Right renal pelvis (tissue), 4 donors: ENCODE data around the gene CFAP99. TPM values are rescaled to one million over a fixed set of nuclear protein-coding genes. Genes with fewer than 3 reads are reported as not detected.

Experiments used
- DNase-seq, 4 donors: peaks; one replicate each; pipeline ENCODE4 v3.0.0-alpha.2; 2013; ENCODE audit warnings: low read depth in 4 of 4, low spot score in 3 of 4, missing footprints in 1 of 4
- polyA plus RNA-seq, 4 donors: library from polyadenylated mRNA; unstranded; fragments of 120-200 nt; gene quantifications; one replicate each; pipeline ENCODE4 v1.2.1, GENCODE V29; 2013; ENCODE audit not compliant: insufficient read length in 4 of 4

The CFAP99 gene
- polyA plus RNA-seq, 4 donors: 0.50 to 0.76 (median 0.63) TPM

DNA sequence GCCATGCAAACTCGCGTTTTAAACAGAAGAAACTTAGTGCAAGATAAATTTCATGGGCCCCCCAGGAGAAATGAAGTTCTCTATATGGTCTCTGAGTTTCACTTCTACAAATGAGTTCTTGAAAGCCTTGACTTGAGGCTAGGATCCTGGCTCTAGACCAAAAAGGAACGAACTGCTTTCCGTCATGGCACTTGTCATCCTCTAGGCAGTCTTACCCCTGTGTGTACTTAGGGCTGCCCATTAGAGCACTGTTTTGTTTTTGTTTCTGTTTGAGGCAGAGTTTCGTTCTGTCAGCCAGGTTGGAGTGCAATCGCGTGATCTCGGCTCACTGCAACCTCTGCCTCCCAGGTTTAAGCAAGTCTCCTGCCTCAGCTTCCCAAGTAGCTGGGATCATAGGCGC lies 79.2 kb downstream of the CFAP99 start:
- no peak for DNase-seq

GRCh38 chr4:2500547-2500946 lies 81.8 kb downstream of the CFAP99 start:
- no peak for DNase-seq

DNA sequence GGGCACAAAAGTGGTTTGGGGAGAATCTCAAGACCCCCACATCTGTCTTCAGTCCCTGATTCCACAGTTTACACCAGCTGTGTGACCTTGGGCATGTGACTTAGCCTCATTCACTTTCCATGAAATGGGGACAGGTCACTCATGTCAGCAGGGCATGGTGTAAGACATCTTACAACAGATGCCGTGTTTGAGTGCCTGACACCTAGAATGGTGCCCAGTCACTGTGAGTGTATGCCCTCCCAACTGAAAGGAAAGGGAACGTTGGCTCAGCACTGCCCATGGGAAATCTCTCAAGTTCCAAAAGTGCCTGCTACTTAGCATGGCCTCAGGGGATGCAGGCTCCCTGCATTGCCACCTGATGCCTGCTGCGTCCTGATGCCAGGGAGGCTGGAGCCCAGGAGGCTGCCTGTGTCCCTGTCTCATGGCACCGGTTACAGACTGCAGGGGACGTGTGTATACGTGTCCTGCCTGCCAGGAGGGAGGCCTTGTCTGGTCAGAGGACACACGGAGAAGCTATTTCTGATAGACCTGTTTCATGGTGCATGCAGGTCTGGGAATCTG lies 82.4 kb downstream of the CFAP99 start:
- DNase-seq: no peak

DNA sequence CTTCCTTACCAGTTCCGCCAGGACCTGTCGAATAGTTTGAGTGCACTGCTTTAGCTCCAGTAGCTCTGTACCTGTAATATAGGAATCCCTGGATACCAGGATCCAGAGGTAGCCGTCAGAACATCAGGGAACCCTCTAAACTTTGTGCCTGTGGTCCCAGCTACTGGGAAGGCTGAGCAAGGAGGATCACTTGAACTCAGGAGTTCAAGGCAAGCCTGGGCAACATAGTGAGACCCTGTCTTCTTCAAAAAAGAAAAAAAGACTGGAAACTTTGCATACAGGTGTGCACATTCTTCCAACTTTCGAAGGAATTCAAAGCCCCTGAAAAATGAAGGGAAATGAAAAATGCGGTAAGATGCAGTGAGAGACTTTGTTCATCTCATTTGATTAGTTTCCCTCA lies 85.1 kb downstream of the CFAP99 start:
- DNase-seq: no peak

DNA sequence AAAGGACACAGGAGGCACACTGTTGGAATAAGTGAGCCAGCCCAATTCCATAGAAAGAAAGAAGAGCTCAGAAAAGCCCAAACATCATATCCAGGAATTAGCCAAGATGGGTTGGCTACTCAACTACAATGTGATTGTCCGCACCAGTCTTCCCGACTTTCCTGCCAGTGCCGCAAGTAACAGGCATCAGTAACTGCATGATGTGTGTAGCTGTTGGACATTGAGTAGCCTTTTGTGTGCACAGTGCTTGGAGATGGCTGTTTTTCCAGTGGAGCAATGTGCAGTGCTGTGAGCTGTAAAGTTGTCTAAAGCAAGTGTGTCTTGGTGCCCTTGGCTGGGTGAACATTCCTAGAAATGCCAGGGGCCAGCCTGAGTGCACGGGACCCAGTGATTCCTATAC lies 88.5 kb downstream of the CFAP99 start:
- DNase-seq: no peak

DNA sequence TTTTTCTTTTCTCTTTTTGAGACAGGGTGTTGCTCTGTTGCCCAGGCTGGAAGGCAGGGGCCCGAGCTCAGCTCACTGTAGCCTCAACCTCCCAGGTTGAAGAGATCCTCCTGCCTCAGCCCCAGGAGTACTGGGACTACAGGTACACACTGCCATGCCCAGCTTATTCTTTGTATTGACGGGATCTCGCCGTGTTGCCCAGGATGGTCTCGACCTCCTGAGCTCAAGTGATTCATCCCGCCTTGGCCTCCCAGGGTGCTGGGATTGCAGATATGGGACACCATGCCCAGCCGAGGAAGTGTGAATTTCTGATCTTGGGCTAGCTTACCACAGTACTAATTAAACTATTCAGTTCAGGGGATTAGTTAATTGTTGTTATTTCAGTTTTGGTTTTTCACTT lies 89.1 kb downstream of the CFAP99 start:
- DNase-seq: no peak

DNA sequence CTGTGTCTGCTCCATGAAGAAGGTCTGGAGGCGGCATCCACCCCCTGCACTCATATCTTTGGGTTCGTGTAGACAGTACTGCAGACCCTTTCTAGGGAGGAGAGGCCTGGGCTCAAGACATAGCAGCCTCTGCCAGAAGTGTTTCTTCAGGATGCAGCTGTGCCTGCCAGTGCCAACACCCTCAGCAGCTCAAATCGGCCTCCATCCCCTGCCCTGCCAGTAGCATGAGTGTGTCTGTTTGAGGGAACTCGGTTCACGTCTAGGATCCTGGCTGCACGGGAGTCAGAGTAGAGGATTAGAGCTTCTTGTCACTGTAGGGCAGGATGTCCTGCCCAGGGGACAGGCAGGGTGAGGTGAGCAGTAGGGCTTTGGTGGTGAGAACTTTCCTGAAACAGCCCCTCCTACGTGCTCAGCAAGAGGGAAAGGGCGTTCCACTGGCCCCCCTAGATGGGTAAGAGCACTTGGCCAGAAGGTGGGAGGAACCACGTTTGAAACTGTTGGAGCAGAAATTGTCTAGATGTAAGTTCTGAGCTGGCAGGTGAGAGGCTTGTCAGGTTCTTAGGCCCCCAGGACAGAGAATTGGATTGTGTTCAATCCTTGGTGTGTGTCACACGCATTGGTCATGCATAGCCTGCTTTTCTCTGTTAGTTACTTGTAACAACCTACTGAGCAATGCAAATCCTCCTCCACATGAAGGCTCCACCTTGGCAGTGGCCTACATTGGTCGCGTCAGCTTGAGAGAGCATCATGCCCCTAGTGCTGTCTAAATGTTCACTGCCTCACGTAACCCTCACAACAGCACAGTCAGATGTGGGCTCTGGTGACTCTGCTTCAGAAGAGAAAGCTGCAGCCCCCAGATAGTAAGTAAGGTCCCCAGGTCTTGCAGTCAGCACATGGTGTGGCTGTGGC lies 91.8 kb downstream of the CFAP99 start:
- DNase-seq: no peak

DNA sequence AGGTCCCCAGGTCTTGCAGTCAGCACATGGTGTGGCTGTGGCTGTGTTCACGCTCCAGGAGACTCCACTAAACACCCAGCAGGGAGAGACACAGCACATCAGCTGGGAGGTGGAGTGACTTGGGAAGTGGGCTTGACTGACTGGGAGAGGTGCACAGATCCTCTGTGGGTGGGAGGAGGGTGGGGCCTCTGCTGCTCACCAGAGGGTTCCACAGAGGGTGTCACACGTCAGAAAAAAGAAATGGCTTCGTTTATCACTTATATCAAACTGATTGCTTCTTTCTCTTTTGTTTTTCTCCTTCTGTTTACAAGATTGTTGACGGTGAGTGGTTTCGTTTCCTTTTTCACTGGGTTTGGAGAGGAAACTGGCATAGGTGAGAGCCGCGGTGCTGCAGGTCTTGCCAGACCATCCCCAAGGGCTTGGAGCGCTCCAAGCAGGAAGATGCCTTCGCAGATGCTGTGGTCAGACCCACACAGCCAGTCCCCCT lies 92.9 kb downstream of the CFAP99 start:
- DNase-seq: no peak

Other genes with a start within 250 kb of the CFAP99 start
- gene HAUS3, start 176.8 kb upstream of the CFAP99 start, polyA plus RNA-seq: 10 to 100 TPM; 18.7 to 23.1 (median 22.4) TPM
- gene POLN, start 176.8 kb upstream of the CFAP99 start, polyA plus RNA-seq: 1 to 10 TPM; 2.4 to 3.5 (median 3.0) TPM
- 10 to 100 TPM; 59.8 to 69.4 (median 62.4) TPM for gene MXD4, start 156.8 kb upstream of the CFAP99 start, polyA plus RNA-seq
- 1 to 10 TPM; 1.9 to 3.0 (median 2.5) TPM for gene ZFYVE28, start 310 bp upstream of the CFAP99 start, polyA plus RNA-seq
- gene RNF4, start 50.2 kb downstream of the CFAP99 start, polyA plus RNA-seq: 10 to 100 TPM; 66.4 to 71.2 (median 67.1) TPM
- gene FAM193A, start 117.7 kb downstream of the CFAP99 start, polyA plus RNA-seq: 10 to 100 TPM; 24.0 to 28.8 (median 26.8) TPM